ENCODE measurements around the gene SASH1.

DNA sequence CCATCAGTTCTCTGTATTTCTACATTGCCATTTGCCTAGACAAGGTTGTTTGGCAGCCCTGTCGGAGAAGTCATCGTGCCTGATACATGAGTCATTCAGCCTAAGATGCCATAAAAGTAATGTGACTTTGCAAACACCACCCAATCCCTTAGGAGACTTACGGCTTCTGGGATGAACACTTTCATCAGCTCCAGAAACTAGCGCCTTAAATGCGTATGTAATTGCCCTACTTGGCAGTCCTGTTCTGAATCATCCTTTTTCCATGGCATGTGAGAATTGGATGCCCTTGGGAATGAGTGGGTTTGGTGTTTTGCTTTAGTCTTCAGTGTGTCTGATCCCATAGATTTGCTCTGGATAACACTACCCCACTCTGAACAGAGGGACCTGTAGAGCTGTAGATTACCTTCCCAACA, 158.5 kb downstream of the SASH1 start:
- TF ChIP-seq FOXJ3 (CRISPR knock-in tag; IDR thresholded peaks at IDR 0.05; ENCODE audit: borderline replicate concordance), result no peak
- TF ChIP-seq, protein P1, sequence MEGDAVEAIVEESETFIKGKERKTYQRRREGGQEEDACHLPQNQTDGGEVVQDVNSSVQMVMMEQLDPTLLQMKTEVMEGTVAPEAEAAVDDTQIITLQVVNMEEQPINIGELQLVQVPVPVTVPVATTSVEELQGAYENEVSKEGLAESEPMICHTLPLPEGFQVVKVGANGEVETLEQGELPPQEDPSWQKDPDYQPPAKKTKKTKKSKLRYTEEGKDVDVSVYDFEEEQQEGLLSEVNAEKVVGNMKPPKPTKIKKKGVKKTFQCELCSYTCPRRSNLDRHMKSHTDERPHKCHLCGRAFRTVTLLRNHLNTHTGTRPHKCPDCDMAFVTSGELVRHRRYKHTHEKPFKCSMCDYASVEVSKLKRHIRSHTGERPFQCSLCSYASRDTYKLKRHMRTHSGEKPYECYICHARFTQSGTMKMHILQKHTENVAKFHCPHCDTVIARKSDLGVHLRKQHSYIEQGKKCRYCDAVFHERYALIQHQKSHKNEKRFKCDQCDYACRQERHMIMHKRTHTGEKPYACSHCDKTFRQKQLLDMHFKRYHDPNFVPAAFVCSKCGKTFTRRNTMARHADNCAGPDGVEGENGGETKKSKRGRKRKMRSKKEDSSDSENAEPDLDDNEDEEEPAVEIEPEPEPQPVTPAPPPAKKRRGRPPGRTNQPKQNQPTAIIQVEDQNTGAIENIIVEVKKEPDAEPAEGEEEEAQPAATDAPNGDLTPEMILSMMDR (IDR thresholded peaks at IDR 0.05), result no peak
- no peak for TF ChIP-seq MXD4 (CRISPR knock-in tag; IDR thresholded peaks at IDR 0.05; ENCODE audit: borderline replicate concordance)
- TF ChIP-seq, protein P2, sequence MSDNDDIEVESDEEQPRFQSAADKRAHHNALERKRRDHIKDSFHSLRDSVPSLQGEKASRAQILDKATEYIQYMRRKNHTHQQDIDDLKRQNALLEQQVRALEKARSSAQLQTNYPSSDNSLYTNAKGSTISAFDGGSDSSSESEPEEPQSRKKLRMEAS (CRISPR knock-in tag; IDR thresholded peaks at IDR 0.05), result no peak
- TF ChIP-seq, protein P3, sequence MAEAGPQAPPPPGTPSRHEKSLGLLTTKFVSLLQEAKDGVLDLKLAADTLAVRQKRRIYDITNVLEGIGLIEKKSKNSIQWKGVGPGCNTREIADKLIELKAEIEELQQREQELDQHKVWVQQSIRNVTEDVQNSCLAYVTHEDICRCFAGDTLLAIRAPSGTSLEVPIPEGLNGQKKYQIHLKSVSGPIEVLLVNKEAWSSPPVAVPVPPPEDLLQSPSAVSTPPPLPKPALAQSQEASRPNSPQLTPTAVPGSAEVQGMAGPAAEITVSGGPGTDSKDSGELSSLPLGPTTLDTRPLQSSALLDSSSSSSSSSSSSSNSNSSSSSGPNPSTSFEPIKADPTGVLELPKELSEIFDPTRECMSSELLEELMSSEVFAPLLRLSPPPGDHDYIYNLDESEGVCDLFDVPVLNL (CRISPR knock-in tag; IDR thresholded peaks at IDR 0.05; ENCODE audit: borderline replicate concordance, low read depth), result no peak
- no peak for TF ChIP-seq ZNF232 (CRISPR knock-in tag; IDR thresholded peaks at IDR 0.05)
- no peak for TF ChIP-seq TP53 (CRISPR knock-in tag; IDR thresholded peaks at IDR 0.05)
- TF ChIP-seq, protein P4, sequence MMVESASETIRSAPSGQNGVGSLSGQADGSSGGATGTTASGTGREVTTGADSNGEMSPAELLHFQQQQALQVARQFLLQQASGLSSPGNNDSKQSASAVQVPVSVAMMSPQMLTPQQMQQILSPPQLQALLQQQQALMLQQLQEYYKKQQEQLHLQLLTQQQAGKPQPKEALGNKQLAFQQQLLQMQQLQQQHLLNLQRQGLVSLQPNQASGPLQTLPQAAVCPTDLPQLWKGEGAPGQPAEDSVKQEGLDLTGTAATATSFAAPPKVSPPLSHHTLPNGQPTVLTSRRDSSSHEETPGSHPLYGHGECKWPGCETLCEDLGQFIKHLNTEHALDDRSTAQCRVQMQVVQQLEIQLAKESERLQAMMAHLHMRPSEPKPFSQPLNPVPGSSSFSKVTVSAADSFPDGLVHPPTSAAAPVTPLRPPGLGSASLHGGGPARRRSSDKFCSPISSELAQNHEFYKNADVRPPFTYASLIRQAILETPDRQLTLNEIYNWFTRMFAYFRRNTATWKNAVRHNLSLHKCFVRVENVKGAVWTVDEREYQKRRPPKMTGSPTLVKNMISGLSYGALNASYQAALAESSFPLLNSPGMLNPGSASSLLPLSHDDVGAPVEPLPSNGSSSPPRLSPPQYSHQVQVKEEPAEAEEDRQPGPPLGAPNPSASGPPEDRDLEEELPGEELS (CRISPR knock-in tag; IDR thresholded peaks at IDR 0.05), result no peak

All from WTC11 (cell line).